Measurements from ENCODE around the gene ASPHD2.

DNA sequence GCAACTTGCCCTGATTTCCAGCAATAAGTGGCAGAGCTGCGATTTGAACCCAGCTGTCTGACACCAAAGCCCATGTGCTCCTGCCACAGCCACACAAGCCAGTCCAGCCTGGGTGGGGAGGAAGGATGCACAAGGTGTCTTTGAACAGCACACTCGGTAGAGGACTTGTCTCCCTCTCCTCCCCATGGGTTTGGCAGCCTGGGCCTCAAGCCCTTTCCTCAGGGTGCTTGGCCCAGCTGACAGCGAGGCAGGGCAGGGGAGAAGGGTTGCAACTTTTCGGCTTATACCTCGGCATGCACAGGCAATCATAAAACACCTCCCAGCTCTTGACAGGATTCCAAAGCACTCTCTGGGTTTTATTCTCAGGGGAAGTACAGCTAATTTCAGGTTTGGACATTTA is 19.3 kb downstream of the ASPHD2 start:
- no peak for TF ChIP-seq CTCF (CRISPR knock-in tag; IDR thresholded peaks at IDR 0.05)
- TF ChIP-seq CEBPB (IDR thresholded peaks at IDR 0.05; ENCODE audit: borderline replicate concordance, low read depth, low read length) = no peak
- no peak for TF ChIP-seq ZNF362 (CRISPR knock-in tag; IDR thresholded peaks at IDR 0.05; ENCODE audit: borderline replicate concordance)
- no peak for TF ChIP-seq AFF4 (CRISPR knock-in tag; IDR thresholded peaks at IDR 0.05)
- TF ChIP-seq POLR2A (IDR thresholded peaks at IDR 0.05; ENCODE audit: insufficient read depth in 1 of 2, low read depth in 2 of 2, low read length in 2 of 2) = no peak
- TF ChIP-seq MAFK (conservative IDR thresholded peaks at IDR 0.05 in 1 of 2, IDR thresholded peaks at IDR 0.05 in 1 of 2; ENCODE audit: low read length in 2 of 2) = no peak
- TF ChIP-seq ZNF737 (CRISPR knock-in tag; IDR thresholded peaks at IDR 0.05; ENCODE audit: borderline replicate concordance) = no peak
- TF ChIP-seq MAX (IDR thresholded peaks at IDR 0.05) = no peak
- no peak for TF ChIP-seq MIER2 (CRISPR knock-in tag; IDR thresholded peaks at IDR 0.05)
- TF ChIP-seq ZSCAN29 (CRISPR knock-in tag; conservative IDR thresholded peaks at IDR 0.05) = no peak
- no peak for TF ChIP-seq ZNF274 (CRISPR knock-in tag; IDR thresholded peaks at IDR 0.05)
- TF ChIP-seq, protein P1, sequence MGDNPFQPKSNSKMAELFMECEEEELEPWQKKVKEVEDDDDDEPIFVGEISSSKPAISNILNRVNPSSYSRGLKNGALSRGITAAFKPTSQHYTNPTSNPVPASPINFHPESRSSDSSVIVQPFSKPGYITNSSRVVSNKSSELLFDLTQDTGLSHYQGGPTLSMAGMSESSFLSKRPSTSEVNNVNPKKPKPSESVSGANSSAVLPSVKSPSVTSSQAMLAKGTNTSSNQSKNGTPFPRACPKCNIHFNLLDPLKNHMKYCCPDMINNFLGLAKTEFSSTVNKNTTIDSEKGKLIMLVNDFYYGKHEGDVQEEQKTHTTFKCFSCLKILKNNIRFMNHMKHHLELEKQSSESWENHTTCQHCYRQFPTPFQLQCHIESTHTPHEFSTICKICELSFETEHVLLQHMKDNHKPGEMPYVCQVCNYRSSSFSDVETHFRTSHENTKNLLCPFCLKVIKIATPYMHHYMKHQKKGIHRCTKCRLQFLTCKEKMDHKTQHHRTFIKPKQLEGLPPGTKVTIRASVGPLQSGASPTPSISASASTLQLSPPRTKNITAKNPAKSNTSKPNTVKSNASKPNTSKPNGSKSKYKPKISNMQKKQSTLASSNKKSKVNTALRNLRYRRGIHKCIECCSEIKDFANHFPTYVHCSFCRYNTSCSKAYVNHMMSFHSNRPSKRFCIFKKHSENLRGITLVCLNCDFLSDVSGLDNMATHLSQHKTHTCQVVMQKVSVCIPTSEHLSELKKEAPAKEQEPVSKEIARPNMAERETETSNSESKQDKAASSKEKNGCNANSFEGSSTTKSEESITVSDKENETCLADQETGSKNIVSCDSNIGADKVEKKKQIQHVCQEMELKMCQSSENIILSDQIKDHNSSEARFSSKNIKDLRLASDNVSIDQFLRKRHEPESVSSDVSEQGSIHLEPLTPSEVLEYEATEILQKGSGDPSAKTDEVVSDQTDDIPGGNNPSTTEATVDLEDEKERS (CRISPR knock-in tag; IDR thresholded peaks at IDR 0.05) = no peak
- no peak for TF ChIP-seq NFE2L2 (IDR thresholded peaks at IDR 0.05; ENCODE audit: low read length)

Data from HepG2 (cell line).